ENCODE measurements around the gene APBA1.

APBA1 gene

DNA sequence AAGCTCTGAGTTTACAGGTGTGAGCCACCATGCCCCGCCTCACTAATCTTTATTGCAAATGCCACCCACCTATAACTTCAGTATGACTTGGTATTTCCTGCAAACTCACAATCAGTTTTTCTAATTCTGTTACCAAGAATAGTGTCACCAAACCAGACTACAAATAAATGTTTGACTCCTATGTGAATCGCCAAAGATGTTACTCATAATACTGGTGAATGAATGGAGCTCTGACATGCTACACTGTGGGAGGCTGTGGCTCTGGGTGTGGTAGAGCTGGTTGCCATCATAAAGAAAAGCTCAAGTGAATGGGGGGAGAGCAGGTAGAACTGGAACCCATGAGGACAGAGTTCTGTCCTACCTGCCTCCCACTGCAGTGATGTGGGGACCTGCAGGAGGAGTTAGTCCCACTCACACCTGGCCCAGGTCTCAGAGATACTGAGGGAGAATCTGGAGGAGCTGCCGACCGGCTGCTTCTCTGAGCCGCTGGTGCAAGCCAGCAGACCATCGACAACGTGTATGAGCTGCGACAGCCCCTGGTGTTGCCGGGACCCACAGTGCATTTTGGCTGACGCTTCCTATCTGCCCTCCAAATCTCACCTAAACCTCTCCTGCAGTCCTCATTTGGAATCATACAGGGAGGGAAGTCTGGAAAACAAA lies 251.4 kb downstream of the APBA1 start:
- in situ Hi-C loops (cut with MboI; ENCODE audit: low sequenced_read_pairs) = loop anchor here (25.0 kb wide), 1 partner anchor 492 kb away; no protein-coding TSS in a partner anchor

DNA sequence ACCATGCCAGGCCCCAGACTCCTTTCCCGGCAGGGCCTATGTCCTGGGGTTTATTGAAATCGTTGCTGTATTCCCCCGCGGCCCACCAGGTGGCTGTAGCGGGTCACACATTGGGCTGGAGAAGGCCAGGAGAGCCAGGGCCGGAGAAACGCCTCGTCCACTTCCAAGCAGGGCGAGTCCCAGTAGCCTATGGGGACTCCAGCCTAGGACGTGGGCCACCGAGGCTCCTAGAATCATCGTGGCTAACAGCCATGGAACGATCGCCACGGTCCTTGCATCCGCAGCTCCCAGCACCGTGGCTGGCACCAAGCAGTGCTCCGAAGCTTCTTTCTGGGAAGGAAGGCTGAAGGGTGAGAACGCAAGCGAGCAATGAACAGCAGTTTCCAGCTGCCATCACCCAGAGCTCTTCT lies 259.4 kb downstream of the APBA1 start:
- in situ Hi-C loops (cut with MboI; ENCODE audit: low sequenced_read_pairs) = loop anchor here (25.0 kb wide), 1 partner anchor 500 kb away; no protein-coding TSS in a partner anchor

GRCh38 chr9:69411931-69412740 lies 260.0 kb downstream of the APBA1 start:
- in situ Hi-C loops (cut with MboI; ENCODE audit: low sequenced_read_pairs) = loop anchor here (25.0 kb wide), 1 partner anchor 500 kb away; no protein-coding TSS in a partner anchor

- in situ Hi-C loops (cut with MboI; ENCODE audit: low sequenced_read_pairs) = loop anchor here (25.0 kb wide), 1 partner anchor 501 kb away; no protein-coding TSS in a partner anchor
These were observed 260.9 kb downstream of the APBA1 start for GRCh38 chr9:69411246-69411645.

DNA sequence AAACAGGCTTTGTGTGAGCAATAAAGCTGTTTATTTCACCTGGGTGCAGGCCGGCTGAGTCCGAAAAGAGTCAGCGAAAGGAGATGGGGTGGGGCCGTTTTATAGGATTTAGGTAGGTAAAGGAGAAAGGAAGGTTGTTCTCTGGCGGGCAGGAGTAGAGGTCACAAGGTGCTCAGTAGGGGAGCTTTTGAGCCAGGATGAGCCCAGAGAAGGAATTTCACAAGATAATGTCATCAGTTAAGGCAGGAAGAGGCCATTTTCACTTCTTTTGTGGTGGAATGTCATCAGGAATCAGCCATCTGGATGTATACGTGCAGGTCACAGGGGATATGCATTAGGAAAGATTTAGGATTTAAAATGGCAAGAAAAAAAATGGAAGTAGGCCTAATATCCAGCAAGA lies 262.2 kb downstream of the APBA1 start:
- in situ Hi-C loops (cut with MboI; ENCODE audit: low sequenced_read_pairs) = loop anchor here (25.0 kb wide), 1 partner anchor 502 kb away; no protein-coding TSS in a partner anchor

DNA sequence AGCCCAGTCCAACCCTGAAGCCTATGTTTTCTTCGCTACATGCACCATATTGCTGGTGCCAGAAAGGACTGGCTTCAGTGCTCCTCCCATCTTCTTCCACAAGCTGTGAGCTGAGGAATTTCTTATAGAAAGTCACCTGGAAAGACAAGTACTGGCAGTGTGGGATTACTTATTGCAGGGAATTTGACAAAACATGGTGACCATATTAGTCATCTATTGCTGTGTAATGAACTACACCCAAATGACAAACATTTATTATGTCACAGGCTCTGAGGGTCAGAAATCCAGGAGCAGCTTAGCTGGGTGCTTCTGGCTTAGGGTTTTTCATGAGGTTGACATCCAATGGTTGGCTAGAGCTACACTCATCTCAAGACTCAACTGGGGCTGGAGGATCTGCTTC lies 271.7 kb downstream of the APBA1 start:
- in situ Hi-C loops (cut with MboI; ENCODE audit: low sequenced_read_pairs) = loop anchor here (25.0 kb wide), 1 partner anchor 512 kb away; no protein-coding TSS in a partner anchor

GRCh38 chr9:69397384-69398214 lies 274.6 kb downstream of the APBA1 start:
- in situ Hi-C loops (cut with MboI; ENCODE audit: low sequenced_read_pairs) = no loop called here

DNA sequence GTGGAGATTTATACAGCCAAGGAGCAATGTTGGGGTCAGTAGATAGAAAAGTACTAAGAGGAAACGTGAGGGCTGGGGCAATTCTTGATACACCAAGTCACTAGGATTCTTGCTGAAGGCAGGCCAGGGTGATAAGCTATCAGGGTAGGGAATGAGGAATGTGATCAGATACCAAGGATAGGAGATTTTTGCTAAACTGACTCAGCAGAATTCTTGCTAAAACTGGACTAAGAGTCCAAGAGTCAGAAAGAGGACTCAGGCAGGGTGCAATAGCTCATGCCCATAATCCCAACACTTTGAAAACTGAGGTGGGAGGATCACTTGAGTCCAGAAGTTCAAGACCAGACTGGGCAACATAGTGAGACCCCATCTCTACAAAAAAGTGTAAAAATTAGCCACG lies 275.4 kb downstream of the APBA1 start:
- in situ Hi-C loops (cut with MboI; ENCODE audit: low sequenced_read_pairs) = no loop called here

DNA sequence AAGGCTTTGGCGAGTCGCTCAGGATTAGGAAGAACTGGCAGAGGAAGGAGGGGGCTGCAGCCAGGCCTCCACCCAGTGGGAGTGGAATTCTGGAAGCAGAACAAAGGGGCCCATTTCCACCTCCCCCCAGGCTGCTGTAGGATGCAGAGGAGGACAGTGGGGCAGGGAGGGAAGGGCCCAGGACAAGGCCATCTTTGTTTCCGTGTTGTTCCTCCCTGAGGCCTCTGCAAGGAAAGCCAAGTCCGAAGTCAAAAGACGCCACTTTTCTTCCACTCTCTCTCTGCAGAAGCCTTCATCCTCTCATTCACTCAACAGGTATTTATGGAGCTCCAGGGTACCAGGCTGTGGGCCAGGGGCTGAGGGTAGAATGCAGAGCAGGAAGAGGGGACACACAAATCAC lies 276.5 kb downstream of the APBA1 start:
- in situ Hi-C loops (cut with MboI; ENCODE audit: low sequenced_read_pairs) = no loop called here

GRCh38 chr9:69393425-69393824 lies 278.7 kb downstream of the APBA1 start:
- in situ Hi-C loops (cut with MboI; ENCODE audit: low sequenced_read_pairs) = no loop called here

- in situ Hi-C loops (cut with MboI; ENCODE audit: low sequenced_read_pairs) = no loop called here
These were observed 279.3 kb downstream of the APBA1 start for GRCh38 chr9:69392826-69393225.

DNA sequence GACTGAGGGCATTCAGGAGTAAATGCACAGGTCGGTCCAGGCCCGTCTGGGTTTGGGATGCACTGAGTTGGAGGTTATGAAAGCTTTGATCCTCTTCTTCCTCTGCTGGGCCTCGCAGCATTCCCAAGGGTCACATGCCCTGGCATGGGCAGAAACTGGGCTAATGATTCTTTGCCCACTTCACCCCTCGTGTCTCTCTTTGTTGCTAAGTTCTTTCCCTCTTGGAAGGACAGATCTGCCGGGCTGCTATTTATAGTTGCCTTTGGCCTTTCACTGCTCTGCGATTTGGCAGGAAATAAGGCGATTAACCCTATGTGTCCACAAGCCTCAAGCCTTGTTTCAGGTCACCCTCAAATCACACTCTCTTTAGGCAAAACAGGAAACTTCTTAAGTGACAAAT lies 280.2 kb downstream of the APBA1 start:
- in situ Hi-C loops (cut with MboI; ENCODE audit: low sequenced_read_pairs) = no loop called here

DNA sequence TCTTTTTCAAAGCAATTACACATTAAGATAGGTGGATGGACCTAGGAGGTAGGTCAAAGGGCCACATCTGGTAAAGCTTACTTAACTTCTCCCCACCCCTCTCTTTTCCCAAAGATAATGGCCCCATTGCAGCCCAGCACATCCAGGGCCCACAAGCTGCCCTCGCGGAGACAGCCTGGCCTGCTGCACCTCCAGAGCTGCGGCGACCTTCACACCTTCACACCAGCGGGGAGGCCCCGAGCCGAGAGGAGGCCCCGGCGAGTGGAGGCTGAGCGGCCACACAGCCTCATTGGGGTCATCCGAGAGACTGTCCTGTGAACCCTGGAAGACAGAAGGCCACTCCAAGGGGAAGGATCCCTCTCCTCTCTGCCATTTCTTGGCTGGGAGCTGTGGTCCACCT lies 280.7 kb downstream of the APBA1 start:
- in situ Hi-C loops (cut with MboI; ENCODE audit: low sequenced_read_pairs) = no loop called here

GRCh38 chr9:69389437-69389995 lies 282.7 kb downstream of the APBA1 start:
- in situ Hi-C loops (cut with MboI; ENCODE audit: low sequenced_read_pairs) = no loop called here

DNA sequence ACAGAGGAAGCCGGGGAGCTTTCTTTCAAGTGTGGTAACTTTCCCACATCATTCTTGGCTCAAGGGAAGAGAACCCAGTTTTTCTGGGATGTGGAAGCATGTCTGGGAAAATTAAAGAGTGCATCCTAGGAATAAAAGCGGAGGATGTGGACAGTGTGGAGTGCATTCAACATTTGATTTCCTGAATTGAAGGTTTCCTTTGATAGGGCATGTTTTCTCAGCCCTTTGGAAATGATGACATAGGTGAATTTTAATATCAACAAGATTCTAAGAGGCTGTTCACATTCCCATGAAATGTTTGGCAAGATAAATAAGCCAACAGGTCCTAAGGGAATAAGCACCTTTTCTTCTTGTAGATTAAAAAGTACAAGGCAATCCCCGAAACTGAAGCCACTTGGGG lies 283.6 kb downstream of the APBA1 start:
- in situ Hi-C loops (cut with MboI; ENCODE audit: low sequenced_read_pairs) = no loop called here

- in situ Hi-C loops (cut with MboI; ENCODE audit: low sequenced_read_pairs) = no loop called here
These were observed 285.5 kb downstream of the APBA1 start for GRCh38 chr9:69386651-69387050.

- in situ Hi-C loops (cut with MboI; ENCODE audit: low sequenced_read_pairs) = no loop called here
These were observed 286.6 kb downstream of the APBA1 start for GRCh38 chr9:69385581-69386033.

DNA sequence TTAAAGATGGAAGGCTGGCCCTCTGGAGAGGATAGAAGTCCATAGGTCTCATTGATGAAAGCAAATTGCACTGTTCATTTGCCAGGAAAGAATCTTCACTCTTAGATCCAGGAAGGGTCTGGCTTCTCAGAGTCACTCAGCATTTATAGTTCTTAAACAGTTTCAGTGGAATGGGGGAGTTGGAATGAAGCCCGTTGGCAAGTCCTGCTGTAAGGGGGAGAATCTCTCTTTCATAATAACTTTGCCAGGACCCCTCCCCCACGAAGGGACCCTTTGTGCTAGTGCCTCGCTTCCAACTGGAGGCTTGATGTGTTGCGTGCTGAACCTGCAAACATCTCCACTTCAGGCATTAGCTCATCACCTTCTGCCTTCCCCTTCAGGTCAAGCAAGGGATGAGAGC lies 290.0 kb downstream of the APBA1 start:
- in situ Hi-C loops (cut with MboI; ENCODE audit: low sequenced_read_pairs) = no loop called here

DNA sequence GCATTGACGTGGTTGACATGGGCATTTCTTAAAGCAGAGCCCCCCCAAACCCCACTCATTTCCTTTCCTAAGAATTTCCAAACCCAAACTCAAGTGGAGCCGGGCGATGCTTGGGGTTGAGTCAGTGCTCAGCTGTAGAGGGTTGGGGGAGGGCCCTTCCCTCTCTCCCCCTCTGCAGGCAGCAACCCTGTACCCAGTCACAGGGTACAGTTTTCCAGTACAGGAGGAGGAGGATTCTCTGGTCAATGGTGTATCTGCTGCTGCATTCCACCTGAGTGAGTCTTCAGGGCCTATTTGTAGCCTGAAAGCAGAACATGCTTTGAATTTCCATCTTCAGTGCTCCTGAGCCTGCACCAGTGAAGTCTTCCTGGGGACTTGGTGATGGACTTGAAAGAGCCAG lies 291.4 kb downstream of the APBA1 start:
- in situ Hi-C loops (cut with MboI; ENCODE audit: low sequenced_read_pairs) = no loop called here

DNA sequence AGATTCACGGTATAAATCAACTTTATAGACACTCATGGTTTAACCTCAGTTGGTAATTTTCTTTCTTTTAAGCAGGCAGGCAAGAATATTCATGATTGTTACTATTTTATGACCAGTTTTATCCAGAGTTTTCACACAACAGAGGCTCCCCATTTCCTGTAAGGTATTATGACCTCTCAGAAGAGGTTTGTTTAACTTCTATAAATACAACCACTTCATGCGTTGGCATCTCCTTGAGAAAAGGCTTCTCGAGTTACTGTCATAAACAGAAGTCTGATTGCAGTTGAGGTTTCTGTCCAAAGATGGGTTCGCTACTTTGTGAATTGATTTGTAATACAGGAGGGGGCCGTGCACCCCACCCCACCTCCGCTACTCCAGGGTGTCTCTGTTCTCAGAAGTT lies 291.9 kb downstream of the APBA1 start:
- in situ Hi-C loops (cut with MboI; ENCODE audit: low sequenced_read_pairs) = no loop called here
